C1 segment of cervical spinal cord (tissue), 14 donors: ENCODE data around the gene APPL2.

Experiments
- DNase-seq, 14 donors: peaks; one replicate each; lab custom pipeline; 2025; lab: John Stamatoyannopoulos, UW

APPL2 gene

DNA sequence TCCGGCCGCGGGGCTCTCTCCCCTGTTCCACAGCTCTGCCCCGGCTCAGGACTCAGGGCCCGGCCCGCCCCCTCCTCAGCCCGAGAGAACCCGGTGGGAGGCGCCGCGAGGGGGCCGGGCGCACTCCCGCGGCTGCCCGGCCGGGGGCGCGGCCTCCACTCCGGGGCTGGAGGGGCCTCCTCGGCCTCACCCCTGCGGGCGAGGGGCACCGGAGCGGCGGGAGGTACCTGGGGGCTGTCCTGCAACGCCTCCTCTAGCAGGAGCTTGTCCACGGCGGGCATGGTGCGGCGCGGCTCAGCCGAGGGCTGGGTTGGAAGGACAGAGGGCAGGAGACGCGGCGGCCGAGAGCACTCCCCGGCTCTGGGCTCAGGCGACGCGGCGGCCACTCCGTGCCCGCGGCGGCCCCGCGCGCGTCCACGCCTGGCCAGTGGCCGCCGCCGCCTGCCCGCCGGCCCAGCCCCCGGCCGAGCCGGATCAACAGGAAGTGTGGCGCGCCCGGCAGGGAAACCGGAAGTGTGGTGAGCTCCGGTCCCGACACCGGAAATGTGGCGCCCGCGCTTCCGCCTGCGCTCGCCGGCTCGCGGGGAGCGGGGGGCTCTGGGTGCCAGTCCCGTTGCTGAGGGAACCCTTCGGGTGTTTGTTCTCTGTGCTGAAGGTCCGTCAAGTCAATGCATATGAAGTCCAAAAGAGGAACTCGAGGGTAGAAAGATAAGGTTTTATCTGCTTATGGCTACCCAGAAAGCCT lies at the start of gene APPL2:
APPL2 (minus strand) TSS at position 443 of the 745 bp plus-strand sequence; CDS start at position 281, 162 bp downstream.
- DNase-seq: peak; percentile 18 to 95 (median 87)

GRCh38 chr12:105285378-105285777 lies 49.4 kb upstream of the APPL2 start:
- DNase-seq: no peak

DNA sequence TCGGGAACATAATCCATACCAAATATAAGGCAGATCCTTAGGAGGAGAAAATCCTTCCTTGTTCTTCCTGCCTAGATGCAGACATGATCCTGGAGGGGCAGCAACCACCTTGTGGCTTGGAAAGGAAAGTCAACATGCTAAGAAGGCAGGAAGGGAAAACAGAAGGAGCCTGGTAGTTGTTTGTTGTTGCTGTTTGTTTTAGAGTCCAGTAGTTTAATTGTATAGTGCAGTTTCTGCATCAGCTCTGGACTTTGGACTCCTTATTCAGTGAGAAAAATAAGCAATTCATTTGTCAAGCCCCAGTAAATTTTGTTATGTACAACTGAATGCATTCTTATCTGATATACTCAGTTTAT lies 45.7 kb upstream of the APPL2 start:
- DNase-seq: no peak

DNA sequence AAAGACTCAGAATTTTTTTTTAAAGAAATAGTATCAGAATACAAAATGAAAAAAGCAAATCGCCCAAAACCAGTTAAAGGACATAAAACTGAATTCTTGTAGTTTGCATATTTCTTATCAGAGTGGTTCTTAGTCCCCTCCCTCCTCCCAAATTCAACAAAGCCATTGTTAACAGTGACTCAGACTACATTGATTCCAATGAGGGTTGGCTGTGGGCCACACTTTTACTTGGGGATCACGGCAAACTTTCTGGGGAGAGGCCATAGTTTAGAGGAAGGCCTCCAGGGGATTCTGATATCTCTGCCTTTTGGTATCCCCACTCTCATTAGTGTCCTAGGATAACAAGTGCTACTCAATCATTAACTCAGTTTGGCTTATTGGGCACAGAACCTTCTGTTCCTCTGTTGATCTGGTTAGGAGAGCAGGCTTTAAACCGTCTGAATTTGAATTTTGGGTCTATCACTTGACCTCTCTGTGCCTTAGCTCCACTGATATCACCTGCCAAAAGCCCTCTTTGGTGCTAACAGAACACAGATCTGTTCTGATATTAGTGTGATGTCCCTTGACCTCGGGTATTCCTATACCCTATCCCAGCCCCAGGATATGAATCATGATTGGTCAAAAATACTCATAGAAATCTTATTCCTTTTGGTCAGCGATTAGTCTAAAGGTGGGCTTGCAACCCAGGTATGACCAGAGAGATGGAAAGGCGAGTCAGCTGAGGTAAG lies 45.2 kb upstream of the APPL2 start:
- DNase-seq: no peak

DNA sequence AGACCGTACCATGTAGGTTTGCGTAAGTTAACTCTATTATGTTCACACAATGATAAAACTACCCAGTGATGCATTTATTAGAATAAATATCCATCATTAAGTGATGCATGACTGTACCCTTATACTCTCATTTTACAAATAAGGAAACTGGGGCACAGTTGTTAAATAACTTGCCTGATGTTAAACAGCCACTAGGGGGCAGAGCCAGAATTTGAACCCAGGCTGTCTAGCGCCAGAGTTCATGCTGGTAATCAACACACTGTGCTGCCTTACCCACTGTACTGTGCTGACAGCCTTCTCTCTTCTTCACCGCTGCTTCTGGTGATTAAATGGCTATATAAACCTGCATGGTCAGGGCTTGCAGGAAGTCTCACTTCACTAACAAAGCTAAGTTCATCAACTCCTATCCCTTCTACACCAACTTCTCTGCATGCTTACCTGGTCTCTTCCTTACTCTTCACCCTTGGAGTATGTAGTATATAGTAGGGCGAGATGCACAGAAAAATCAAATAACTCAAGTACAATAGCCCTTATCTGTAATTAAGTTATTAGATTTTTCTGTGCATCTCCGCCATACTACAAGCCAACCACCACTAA lies 43.6 kb upstream of the APPL2 start:
- peak in 1 of 14 donors; percentile 1 for DNase-seq

DNA sequence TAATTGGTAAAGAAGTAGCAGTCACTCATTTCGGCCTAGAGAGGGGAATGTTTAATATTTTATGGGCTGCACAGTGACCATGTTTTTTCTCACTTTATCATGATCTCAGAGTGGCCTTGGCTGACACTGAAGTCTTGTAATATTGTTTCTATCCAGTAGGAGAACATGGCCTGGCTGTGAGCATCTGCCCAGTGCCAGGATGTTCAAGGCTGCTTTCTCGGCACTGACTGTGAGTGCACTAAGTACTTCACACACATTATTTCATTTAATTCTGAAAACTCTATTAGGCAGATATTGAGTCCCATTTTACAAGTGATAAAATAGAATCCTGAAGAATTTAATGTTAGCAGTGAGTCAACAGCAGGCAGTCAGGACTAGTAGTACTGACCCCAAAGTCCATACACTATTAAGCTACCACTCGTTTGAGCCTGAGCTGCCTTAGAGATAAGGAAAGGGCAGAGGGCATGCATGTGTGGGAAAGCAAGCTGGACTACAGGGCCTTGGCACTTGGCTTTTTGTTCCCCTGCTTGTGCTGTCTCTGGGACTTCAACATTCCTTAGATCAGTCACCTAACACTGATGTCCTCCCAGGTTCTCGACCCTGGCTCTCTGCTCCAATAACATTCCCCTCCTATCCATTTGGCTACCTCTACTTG lies 42.2 kb upstream of the APPL2 start:
- no peak for DNase-seq

DNA sequence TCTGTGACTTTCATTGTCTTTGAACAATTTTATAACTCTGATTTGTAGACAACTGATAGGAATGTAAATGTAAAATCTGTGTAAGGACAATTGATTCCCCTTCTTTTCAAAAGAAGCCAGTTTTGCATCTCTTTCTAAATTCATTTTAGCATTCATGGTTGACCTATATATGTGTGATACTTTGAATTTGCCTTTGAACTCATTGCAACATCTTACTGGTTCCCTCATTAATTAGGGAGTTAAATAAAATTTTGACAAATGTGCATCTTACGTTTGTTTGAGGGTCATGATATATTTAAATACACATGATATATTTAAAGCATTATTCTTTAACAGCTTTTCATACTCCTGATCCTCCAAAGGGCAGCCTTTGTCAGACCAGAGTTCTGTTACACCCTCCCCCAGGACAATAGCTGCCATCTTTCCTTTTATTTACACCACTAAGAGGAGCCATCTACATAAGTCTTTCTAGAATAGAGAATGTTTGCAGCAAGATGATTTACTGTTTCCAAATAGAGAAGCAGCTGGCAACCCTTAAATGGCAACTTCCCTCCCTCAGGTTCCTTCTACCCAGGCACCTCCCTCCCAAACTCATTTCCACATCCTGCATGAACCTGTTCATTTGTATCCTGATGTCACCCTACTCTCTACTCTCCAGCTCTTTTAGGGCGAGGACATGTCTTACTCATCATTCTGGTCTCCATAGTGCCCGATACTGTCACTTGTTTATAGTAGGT lies 40.2 kb upstream of the APPL2 start:
- no peak for DNase-seq

- no peak for DNase-seq
These were observed 38.6 kb upstream of the APPL2 start for GRCh38 chr12:105274571-105274970.

DNA sequence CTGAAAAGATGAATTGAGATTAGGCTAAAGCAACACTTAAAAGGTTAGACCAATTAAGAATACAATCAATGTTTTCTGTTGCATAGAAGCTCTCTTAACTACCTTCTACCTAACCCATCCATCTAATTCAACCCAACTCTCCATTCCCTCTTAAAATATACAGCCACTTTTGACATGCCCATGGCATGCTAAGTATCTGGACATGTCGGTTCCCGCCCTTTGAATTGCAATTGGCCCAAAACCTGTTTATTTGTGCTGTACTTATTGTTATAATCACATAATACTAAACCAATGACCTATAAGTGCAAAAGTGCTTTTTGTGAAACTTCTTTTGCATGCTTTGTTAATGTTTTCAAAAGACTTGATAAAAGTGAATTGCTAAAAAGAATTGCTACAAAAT lies 37.6 kb upstream of the APPL2 start:
- no peak for DNase-seq

GRCh38 chr12:105272814-105273416 lies 36.9 kb upstream of the APPL2 start:
- DNase-seq: no peak

GRCh38 chr12:105272152-105272551 lies 36.2 kb upstream of the APPL2 start:
- DNase-seq: no peak

GRCh38 chr12:105271364-105271763 lies 35.4 kb upstream of the APPL2 start:
- no peak for DNase-seq

- DNase-seq: no peak
These were observed 34.8 kb upstream of the APPL2 start for GRCh38 chr12:105270671-105271255.

GRCh38 chr12:105267711-105268110 lies 31.7 kb upstream of the APPL2 start:
- no peak for DNase-seq

GRCh38 chr12:105264771-105265170 lies 28.8 kb upstream of the APPL2 start:
- no peak for DNase-seq

- DNase-seq: no peak
These were observed 26.6 kb upstream of the APPL2 start for GRCh38 chr12:105262461-105263184.

DNA sequence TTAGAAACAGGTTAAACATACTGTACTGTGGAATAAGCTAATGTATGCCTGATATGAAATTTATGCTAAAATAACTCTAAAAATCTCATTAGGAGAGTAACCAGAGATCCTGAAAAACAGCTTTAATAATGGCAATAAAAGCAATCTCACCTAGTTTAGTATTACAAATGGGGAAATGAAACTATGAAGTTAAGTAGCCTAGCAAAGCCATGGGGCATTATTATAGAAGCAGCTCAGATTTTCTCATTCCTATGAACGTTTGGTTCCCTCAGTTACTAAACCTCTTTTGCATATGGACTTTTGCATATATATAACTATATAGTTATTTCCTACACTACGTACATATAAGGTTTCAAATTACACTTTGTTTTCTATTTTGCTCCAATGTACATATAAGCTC lies 25.0 kb upstream of the APPL2 start:
- DNase-seq: no peak

DNA sequence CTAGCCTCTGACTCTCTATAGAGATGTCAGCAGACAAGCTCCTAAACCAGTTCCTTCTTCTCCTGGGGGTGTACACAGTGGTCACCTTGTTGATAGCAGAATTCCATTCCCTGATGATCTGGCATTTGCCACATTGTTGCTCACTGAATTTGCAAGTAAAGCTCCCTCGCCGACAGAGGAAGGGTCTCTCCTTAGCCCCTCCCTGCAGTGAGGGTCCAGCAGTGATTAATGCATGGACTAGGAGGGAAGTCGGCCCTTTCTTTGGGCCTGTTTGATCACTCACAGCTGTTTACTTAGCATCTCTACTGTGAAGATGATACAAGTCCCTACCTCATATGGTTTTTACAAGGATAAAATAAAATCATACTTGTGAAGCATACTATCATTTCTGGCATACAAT lies 23.3 kb upstream of the APPL2 start:
- no peak for DNase-seq

DNA sequence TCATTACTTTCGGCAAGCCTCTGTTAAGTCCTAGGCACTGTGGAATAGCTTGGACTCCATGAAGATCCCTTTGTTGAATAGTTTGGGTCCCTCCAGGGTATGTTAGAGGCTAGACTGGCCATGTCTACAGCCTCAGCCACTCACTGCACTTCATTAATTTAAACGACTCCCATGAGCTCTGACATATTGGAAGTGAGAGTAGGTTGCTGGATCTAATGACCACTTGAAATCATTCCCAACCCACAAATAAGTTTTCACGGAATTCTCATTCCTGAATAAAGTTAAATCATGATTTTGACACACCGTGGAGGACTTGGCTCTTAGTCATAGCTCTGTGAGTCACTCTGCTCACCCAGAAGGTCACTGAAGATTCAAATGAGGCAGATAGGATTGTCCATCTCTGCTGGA lies 21.4 kb upstream of the APPL2 start:
- DNase-seq: no peak

DNA sequence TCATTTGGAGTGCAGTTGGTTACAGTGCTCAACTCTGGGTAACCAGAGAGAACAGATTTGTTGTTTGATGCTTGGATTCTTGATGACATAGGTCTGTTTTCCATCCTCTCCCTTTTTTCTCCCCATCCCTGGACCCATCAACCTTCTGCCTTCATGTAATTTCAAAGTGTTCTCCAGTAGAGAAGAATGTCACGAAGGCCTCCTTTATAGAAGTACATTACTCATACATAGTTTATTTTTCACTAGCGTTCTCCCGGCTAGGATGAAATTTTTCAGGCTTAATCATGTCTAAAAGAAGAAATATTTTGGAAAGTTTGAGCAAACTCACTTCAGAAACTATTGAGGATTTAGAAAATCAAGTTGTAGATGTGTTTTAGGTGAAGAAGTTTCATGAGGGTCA lies 20.9 kb upstream of the APPL2 start:
- DNase-seq: no peak
